Activated naive CD8-positive, alpha-beta T cell treated with anti-CD3 and anti-CD28 coated beads for 36 hours (primary cell): Measurements from ENCODE around the gene CREB5. TPM values are rescaled to one million over a fixed set of nuclear protein-coding genes. Genes with fewer than 3 reads are reported as not detected.

ENCODE experiments used
- DNase-seq: peaks from one replicate; pipeline ENCODE4 v3.0.0; 2021
- H3K27ac Mint-ChIP-seq: one replicate; pipeline ENCODE4 v1.8.0; 2022; ENCODE audit warnings: mild to moderate bottlenecking, moderate library complexity, mixed read lengths
- H3K27me3 Mint-ChIP-seq: one replicate; pipeline ENCODE4 v1.8.0; 2022; ENCODE audit warnings: mild to moderate bottlenecking, mixed read lengths
- H3K36me3 Mint-ChIP-seq: one replicate; pipeline ENCODE4 v1.8.0; 2021; ENCODE audit warnings: mild to moderate bottlenecking, mixed read lengths
- H3K4me1 Mint-ChIP-seq: one replicate; pipeline ENCODE4 v1.8.0; 2021; ENCODE audit warnings: mixed read lengths
- H3K4me3 Mint-ChIP-seq: one replicate; pipeline ENCODE4 v1.8.0; 2022; ENCODE audit warnings: mild to moderate bottlenecking, moderate library complexity, mixed read lengths
- H3K9me3 Mint-ChIP-seq: one replicate; pipeline ENCODE4 v1.8.0; 2022; ENCODE audit warnings: mixed read lengths
- total RNA-seq, 2 experiments: library from RNA; stranded (reverse); gene quantifications; one replicate each; pipeline ENCODE4 v1.2.3, GENCODE V29; 2021

The CREB5 gene
- total RNA-seq, 2 experiments from 2014 or later, result 2.0 to 2.4 TPM

GRCh38 chr7:28656529-28656928, 244.2 kb downstream of the CREB5 start:
- no peak for DNase-seq
- Mint-ChIP-seq H3K4me3 (no peak overlapping the region), H3K36me3 (peaks cover 5% of the 10 kb centered on the region), H3K27me3 (no peaks in the 10 kb centered on the region), H3K9me3 (peaks cover 14% of the 10 kb centered on the region), H3K27ac (no peak overlapping the region), H3K4me1 (peaks cover 2% of the 10 kb centered on the region)

GRCh38 chr7:28658381-28658780, 246.1 kb downstream of the CREB5 start:
- Mint-ChIP-seq H3K4me1 (peaks cover 14% of the 10 kb centered on the region), H3K9me3 (peaks cover 18% of the 10 kb centered on the region), H3K4me3 (no peak overlapping the region), H3K36me3 (peaks cover 9% of the 10 kb centered on the region), H3K27me3 (no peaks in the 10 kb centered on the region), H3K27ac (no peak overlapping the region)
- DNase-seq, result no peak

GRCh38 chr7:28660132-28660531, 247.8 kb downstream of the CREB5 start:
- Mint-ChIP-seq H3K27me3 (no peaks in the 10 kb centered on the region), H3K9me3 (peaks cover 18% of the 10 kb centered on the region), H3K27ac (no peak overlapping the region), H3K36me3 (peaks cover 9% of the 10 kb centered on the region), H3K4me3 (no peak overlapping the region), H3K4me1 (peaks cover 14% of the 10 kb centered on the region)
- no peak for DNase-seq

- Mint-ChIP-seq H3K4me1 (peaks cover 17% of the 10 kb centered on the region), H3K27ac (peak overlapping the region; percentile 42)
These were observed 249.7 kb downstream of the CREB5 start for GRCh38 chr7:28661826-28662595.

GRCh38 chr7:28666154-28666553, 253.8 kb downstream of the CREB5 start:
- Mint-ChIP-seq H3K4me1 (peaks cover 17% of the 10 kb centered on the region), H3K36me3 (peaks cover 4% of the 10 kb centered on the region), H3K27ac (no peak overlapping the region), H3K4me3 (no peak overlapping the region), H3K9me3 (peaks cover 6% of the 10 kb centered on the region), H3K27me3 (no peaks in the 10 kb centered on the region)
- DNase-seq, result no peak

More at GRCh38 chr7:28661826-28662595, 249.7 kb downstream of the CREB5 start:
- peak; percentile 16 for DNase-seq
- Mint-ChIP-seq H3K27me3 (no peaks in the 10 kb centered on the region), H3K4me3 (no peak overlapping the region), H3K9me3 (peaks cover 18% of the 10 kb centered on the region), H3K36me3 (peaks cover 9% of the 10 kb centered on the region)

GRCh38 chr7:28668085-28668484, 255.8 kb downstream of the CREB5 start:
- Mint-ChIP-seq H3K4me1 (peaks cover 2% of the 10 kb centered on the region), H3K9me3 (no peaks in the 10 kb centered on the region), H3K27me3 (no peaks in the 10 kb centered on the region), H3K27ac (no peak overlapping the region), H3K4me3 (no peak overlapping the region), H3K36me3 (no peaks in the 10 kb centered on the region)
- no peak for DNase-seq

- H3K4me1 Mint-ChIP-seq, result peaks cover 2% of the 10 kb centered on the region
- no peak for DNase-seq
- no peaks in the 10 kb centered on the region for H3K9me3 Mint-ChIP-seq
- H3K27ac Mint-ChIP-seq, result no peak overlapping the region
- H3K36me3 Mint-ChIP-seq, result no peaks in the 10 kb centered on the region
- H3K27me3 Mint-ChIP-seq, result no peaks in the 10 kb centered on the region
- H3K4me3 Mint-ChIP-seq, result no peak overlapping the region
These were observed 257.0 kb downstream of the CREB5 start for GRCh38 chr7:28669330-28669729.

- Mint-ChIP-seq H3K4me3 (no peak overlapping the region), H3K27me3 (no peaks in the 10 kb centered on the region), H3K4me1 (no peaks in the 10 kb centered on the region), H3K36me3 (no peaks in the 10 kb centered on the region), H3K9me3 (no peaks in the 10 kb centered on the region), H3K27ac (no peak overlapping the region)
- no peak for DNase-seq
These were observed 259.2 kb downstream of the CREB5 start for GRCh38 chr7:28671526-28671925.

GRCh38 chr7:28672397-28672797, 260.1 kb downstream of the CREB5 start:
- Mint-ChIP-seq H3K9me3 (no peaks in the 10 kb centered on the region), H3K36me3 (no peaks in the 10 kb centered on the region)

GRCh38 chr7:28674359-28674782, 262.1 kb downstream of the CREB5 start:
- no peaks in the 10 kb centered on the region for H3K36me3 Mint-ChIP-seq
- H3K4me3 Mint-ChIP-seq, result no peak overlapping the region
- no peak overlapping the region for H3K27ac Mint-ChIP-seq
- no peaks in the 10 kb centered on the region for H3K9me3 Mint-ChIP-seq
- no peak for DNase-seq
- no peaks in the 10 kb centered on the region for H3K27me3 Mint-ChIP-seq
- H3K4me1 Mint-ChIP-seq, result no peaks in the 10 kb centered on the region

More at GRCh38 chr7:28672397-28672797, 260.1 kb downstream of the CREB5 start:
- Mint-ChIP-seq H3K4me3 (no peak overlapping the region), H3K27me3 (no peaks in the 10 kb centered on the region), H3K27ac (no peak overlapping the region), H3K4me1 (no peaks in the 10 kb centered on the region)
- no peak for DNase-seq

- Mint-ChIP-seq H3K27me3 (no peaks in the 10 kb centered on the region), H3K4me1 (no peaks in the 10 kb centered on the region), H3K36me3 (no peaks in the 10 kb centered on the region), H3K9me3 (no peaks in the 10 kb centered on the region), H3K4me3 (no peak overlapping the region), H3K27ac (no peak overlapping the region)
- no peak for DNase-seq
These were observed 263.1 kb downstream of the CREB5 start for GRCh38 chr7:28675429-28675828.

GRCh38 chr7:28677668-28678067, 265.4 kb downstream of the CREB5 start:
- H3K4me1 Mint-ChIP-seq, result no peaks in the 10 kb centered on the region
- no peak for DNase-seq
- H3K27me3 Mint-ChIP-seq, result peaks cover under 1% of the 10 kb centered on the region
- H3K9me3 Mint-ChIP-seq, result no peaks in the 10 kb centered on the region
- H3K27ac Mint-ChIP-seq, result no peak overlapping the region
- H3K36me3 Mint-ChIP-seq, result no peaks in the 10 kb centered on the region
- no peak overlapping the region for H3K4me3 Mint-ChIP-seq

GRCh38 chr7:28678431-28678965, 266.2 kb downstream of the CREB5 start:
- no peak overlapping the region for H3K27ac Mint-ChIP-seq
- H3K27me3 Mint-ChIP-seq, result peaks cover 3% of the 10 kb centered on the region
- H3K36me3 Mint-ChIP-seq, result no peaks in the 10 kb centered on the region
- no peaks in the 10 kb centered on the region for H3K4me1 Mint-ChIP-seq
- no peak for DNase-seq
- H3K9me3 Mint-ChIP-seq, result no peaks in the 10 kb centered on the region
- H3K4me3 Mint-ChIP-seq, result no peak overlapping the region

- Mint-ChIP-seq H3K4me3 (no peak overlapping the region), H3K27ac (no peak overlapping the region), H3K36me3 (no peaks in the 10 kb centered on the region), H3K9me3 (no peaks in the 10 kb centered on the region), H3K27me3 (peaks cover 12% of the 10 kb centered on the region), H3K4me1 (peaks cover 7% of the 10 kb centered on the region)
- no peak for DNase-seq
These were observed 269.5 kb downstream of the CREB5 start for GRCh38 chr7:28681693-28682310.

GRCh38 chr7:28682801-28683200, 270.5 kb downstream of the CREB5 start:
- no peak overlapping the region for H3K27ac Mint-ChIP-seq
- no peak for DNase-seq
- no peaks in the 10 kb centered on the region for H3K9me3 Mint-ChIP-seq
- peaks cover 7% of the 10 kb centered on the region for H3K4me1 Mint-ChIP-seq
- H3K36me3 Mint-ChIP-seq, result no peaks in the 10 kb centered on the region
- no peak overlapping the region for H3K4me3 Mint-ChIP-seq
- peaks cover 12% of the 10 kb centered on the region for H3K27me3 Mint-ChIP-seq
